ENCODE results near the gene ERFL.

The ERFL gene

DNA sequence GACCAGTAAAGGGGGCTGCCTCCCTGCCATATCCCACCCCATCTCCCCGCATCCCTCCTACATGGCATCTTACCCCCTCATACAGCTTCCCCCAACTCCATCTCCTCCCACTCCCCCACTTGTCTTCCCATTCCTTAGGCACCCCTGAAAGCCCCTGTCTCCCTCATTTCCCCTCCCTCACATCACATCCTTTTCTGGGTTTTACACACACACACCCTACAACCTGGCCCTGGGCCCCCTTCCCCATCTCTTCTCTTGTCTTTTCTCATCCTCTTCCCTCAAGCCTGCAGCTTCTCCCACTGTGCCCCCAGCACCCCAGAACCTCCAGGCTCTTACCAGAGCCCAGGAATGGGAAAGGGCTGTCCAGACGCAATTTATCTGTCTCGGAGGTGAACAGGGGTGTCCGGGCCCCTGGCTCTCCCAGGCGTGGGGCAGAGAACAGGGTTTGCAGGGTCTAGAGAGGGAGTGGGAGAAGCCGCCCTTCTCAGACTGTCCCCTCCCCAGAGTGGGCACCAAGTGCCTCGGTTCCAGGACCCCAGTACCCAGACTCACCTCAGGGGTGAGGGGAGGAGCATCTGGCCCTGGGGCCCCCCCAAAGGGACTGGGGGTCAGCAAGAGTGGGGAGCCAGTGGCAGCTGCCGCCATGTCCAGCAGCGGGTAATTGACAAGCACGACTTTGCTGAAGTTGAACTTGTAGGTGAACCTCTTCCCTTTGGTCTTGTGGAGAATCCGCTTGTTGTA lies 19.4 kb downstream of the ERFL start:
- H3K27ac ChIP-seq, result no peak overlapping the region
- no peak for TF ChIP-seq ZFX (IDR thresholded peaks at IDR 0.05)
- TF ChIP-seq, protein P1, sequence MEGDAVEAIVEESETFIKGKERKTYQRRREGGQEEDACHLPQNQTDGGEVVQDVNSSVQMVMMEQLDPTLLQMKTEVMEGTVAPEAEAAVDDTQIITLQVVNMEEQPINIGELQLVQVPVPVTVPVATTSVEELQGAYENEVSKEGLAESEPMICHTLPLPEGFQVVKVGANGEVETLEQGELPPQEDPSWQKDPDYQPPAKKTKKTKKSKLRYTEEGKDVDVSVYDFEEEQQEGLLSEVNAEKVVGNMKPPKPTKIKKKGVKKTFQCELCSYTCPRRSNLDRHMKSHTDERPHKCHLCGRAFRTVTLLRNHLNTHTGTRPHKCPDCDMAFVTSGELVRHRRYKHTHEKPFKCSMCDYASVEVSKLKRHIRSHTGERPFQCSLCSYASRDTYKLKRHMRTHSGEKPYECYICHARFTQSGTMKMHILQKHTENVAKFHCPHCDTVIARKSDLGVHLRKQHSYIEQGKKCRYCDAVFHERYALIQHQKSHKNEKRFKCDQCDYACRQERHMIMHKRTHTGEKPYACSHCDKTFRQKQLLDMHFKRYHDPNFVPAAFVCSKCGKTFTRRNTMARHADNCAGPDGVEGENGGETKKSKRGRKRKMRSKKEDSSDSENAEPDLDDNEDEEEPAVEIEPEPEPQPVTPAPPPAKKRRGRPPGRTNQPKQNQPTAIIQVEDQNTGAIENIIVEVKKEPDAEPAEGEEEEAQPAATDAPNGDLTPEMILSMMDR (conservative IDR thresholded peaks at IDR 0.05), result no peak

DNA sequence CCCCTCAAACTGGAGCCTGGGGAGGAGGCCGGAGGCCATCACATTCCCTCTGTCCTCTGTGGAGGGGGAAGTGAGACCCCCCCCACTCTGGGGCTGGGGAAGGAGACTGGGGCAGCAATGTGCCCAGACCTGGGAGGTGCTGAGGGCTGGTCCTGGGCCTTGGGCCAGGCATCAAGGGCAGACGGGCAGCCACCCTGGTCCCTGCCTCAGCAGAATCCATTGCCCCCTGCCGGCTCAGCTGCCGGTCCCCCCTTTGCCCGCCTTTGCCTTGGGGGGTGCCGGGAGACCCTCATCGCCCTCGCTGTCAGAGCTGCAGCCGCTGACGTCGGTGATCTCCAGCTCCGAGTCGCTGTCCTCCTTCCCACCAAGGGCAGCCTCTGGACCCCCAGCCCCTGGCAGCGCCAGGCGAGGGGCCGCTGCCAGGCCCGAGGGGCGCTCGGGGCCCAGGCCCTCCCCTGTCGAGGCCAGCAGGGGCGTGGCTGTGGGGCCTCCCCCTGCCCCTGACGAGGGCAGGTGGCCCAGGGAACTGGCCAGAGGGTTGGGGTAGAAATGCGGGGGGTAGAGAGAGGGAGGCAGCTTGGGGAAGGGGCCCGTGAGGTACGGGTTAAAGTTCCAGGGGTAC lies 20.1 kb downstream of the ERFL start:
- no peak overlapping the region for H3K27ac ChIP-seq
- TF ChIP-seq, protein P1 (conservative IDR thresholded peaks at IDR 0.05), result no peak
- TF ChIP-seq ZFX (IDR thresholded peaks at IDR 0.05), result no peak

DNA sequence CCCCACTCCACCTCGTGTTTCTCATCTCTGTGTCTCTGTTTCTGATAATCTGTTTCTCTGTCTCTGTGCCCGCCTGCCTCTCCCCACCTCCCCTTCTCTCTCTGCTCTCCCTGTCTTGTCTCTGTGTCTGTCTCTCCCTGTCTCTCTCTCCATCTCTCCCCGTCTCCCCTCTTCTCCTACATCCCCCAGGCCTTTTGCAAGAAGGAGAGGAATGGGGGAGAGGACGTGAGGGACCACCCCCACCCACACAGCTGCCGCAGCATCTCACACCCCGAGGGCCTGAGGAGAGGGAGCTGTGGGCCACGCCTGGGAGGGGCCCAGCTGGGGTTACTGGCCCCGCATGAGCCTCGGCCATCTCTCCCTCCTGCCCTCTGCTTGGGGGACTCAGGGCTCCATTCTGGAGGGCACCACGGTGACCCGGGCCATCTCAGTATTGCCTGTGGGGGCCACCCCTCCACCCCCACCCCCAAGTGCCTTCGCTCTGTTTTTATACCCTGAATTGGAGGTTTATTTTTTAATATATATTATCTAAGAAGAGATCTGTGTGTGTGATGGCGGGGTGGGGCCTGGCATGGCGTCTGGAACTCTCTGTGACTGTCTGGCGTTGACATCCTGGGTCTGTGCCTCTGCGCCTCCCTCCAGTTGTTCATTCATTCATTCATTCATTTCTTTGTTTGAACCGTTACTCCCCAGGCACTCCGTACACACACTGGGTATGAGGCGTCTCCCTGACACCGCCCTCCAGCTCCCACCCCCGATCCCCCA lies 21.2 kb downstream of the ERFL start:
- H3K27ac ChIP-seq, result no peak overlapping the region
- TF ChIP-seq, protein P1 (conservative IDR thresholded peaks at IDR 0.05), result no peak
- no peak for TF ChIP-seq ZFX (IDR thresholded peaks at IDR 0.05)

DNA sequence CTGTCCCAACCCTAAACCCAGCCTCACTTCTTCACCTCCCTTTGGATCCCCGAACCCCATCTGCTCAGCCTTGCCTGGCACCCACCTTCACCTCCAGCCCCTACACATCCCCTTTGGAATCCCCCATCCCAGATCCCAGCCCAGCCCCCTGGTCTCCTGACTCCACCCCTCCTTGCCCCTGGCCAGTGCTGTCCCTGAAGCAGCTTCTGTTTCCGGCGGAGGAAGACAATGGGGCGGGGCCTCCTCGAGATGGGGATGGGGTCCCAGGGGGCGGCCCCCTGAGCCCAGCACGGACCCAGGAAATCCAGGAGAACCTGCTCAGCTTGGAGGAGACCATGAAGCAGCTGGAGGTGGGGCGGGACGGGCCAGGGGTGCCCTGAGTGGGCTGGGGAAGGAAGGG lies 22.0 kb downstream of the ERFL start:
- H3K27ac ChIP-seq, result no peak overlapping the region
- no peak for TF ChIP-seq ZFX (IDR thresholded peaks at IDR 0.05)
- TF ChIP-seq, protein P1 (conservative IDR thresholded peaks at IDR 0.05), result no peak

DNA sequence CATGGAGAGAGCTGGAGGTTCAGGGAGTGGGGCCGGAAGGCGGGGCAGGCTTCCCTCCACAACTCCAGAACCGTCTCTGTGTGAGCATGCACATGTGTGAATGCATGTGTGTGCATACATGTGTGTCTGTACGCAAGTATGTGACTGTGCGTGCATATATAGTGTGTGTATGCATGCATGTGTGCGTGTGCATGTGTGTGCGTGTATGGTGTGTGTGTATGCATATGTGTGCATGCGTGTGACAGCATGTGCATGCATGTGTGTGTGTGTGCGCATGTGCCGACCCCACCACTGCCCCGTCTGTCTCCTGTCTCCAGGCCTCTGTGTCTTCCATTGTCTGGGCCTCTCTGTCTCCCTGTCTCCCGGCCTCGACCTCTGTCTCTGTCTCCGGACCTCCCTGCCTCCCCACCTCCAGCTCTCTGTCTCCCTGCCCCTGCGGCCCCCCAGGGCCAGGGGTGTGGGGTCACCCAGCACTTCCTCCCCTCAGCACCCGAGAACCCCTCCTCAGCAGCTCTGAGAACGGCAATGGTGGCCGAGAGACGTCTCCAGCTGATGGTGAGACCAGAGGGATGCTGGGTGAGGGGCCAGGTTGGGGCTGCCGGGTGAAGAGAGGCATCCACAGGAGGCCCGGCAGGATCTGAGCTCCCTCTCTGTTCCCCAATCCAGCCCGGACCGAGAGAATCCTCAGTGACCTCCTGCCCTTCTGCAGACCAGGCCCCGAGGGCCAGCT lies 22.8 kb downstream of the ERFL start:
- no peak for TF ChIP-seq ZFX (IDR thresholded peaks at IDR 0.05)
- TF ChIP-seq, protein P1 (conservative IDR thresholded peaks at IDR 0.05), result no peak
- peak overlapping the region; percentile 68 for H3K27ac ChIP-seq

DNA sequence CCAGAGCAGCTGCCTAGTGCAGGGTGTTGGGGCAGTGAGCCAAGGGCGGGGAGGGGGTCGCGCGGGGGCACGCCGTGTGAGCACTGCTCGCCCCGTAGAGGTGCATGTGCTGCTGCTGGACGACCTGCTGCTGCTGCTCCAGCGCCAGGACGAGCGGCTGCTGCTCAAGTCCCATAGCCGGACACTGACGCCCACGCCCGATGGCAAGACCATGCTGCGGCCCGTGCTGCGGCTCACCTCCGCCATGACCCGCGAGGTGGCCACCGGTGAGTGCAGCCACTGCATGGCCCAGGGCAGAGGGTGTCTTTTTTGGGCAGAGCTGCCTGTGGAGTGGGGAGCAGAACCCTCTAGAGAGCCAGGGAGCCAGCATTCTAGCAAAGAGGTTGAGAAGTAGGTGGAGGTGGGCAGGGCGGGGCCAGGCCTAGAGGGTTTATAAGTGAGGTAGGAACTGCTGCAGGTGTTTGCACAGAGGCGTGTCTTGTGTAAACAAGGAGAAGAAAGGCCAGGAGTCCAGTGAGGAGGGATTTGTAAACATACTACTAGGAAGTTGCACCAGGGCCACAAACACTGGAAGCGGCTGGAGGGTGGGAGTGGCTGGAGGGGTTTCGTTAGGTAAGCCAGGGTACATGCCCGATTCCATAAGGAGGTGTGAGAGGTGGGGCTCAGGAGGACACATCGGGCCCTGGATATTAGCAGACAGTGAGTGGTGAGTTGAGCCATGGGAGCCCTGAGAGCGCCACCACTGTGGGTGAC lies 24.0 kb downstream of the ERFL start:
- TF ChIP-seq, protein P1 (conservative IDR thresholded peaks at IDR 0.05), result no peak
- TF ChIP-seq ZFX (IDR thresholded peaks at IDR 0.05), result no peak
- H3K27ac ChIP-seq, result peak overlapping the region; percentile 68
